ENCODE measurements around the gene DSCAM. TPM values are rescaled to one million over a fixed set of nuclear protein-coding genes. Genes with fewer than 3 reads are reported as not detected.

The DSCAM gene
- total and polyA plus RNA-seq, 2 donors (not counting 1 experiment from before 2014, with no cell fraction given): not detected

DNA sequence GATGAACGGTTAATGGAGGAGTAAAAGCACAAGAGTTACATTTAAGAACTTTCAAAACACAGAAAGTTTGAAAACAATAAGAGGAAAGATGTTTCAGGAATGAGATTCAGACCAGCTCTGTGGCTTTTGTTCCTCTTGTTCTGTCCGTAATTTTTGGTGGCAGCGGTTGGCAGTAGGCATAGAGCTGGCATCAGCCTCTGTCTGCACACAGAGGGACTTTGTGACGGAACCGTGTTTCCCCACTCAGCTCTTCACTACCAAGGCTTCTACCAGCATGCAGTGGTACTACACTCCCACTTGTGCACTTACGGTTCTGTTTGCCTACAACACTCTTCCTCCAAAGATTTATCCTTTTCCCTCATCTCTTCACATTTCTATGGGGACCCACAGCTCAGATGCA lies 212.8 kb downstream of the DSCAM start:
- Mint-ChIP-seq H3K27ac (no peak overlapping the region), H3K4me3 (no peak overlapping the region), H3K27me3 (no peaks in the 10 kb centered on the region), H3K9me3 (ENCODE audit: insufficient read depth) (peaks cover 3% of the 10 kb centered on the region), H3K4me1 (no peaks in the 10 kb centered on the region)
- Histone ChIP-seq H2AFZ (ENCODE audit: insufficient read depth, low read depth, low read length, poor library complexity, severe bottlenecking) (no peak overlapping the region), H3K9me3 (ENCODE audit: control extremely low read depth in 1 of 3, control insufficient read depth in 2 of 3, insufficient read depth in 1 of 3, low read length in 2 of 3) (peaks cover 0 to 4% (median 0%) of the 10 kb centered on the region in 3 donors), H3K79me2 (ENCODE audit: control insufficient read depth, insufficient read depth, low read length) (no peaks in the 10 kb centered on the region), H3K9ac (ENCODE audit: low read length) (no peak overlapping the region), H3K27me3 (replicated peaks in 1 of 4; ENCODE audit: control extremely low read depth in 1 of 4, control insufficient read depth in 3 of 4, insufficient read depth in 4 of 4, low read length in 3 of 4) (no peaks in the 10 kb centered on the region), H4K20me1 (ENCODE audit: control insufficient read depth, insufficient read depth, low read length, poor library complexity, severe bottlenecking) (no peaks in the 10 kb centered on the region), H3K4me1 (ENCODE audit: control insufficient read depth in 2 of 2, insufficient read depth in 2 of 2, low read length in 2 of 2) (no peaks in the 10 kb centered on the region), H3K27ac (ENCODE audit: low read length in 2 of 2) (no peak overlapping the region), H3K4me3 (ENCODE audit: control extremely low read depth in 1 of 5, extremely low read depth in 1 of 5, insufficient read depth in 1 of 5, low read depth in 2 of 5, low read length in 4 of 5) (no peak overlapping the region), H3K4me2 (replicated peaks; ENCODE audit: low read depth, low read length, poor library complexity, severe bottlenecking) (no peak overlapping the region), H3K36me3 (replicated peaks in 1 of 2; ENCODE audit: control extremely low read depth in 1 of 2, control insufficient read depth in 1 of 2, extremely low read depth in 1 of 2, insufficient read depth in 2 of 2, low read length in 1 of 2) (no peaks in the 10 kb centered on the region)
- no peak for ATAC-seq (ENCODE audit: low read depth)
- 96% methylated on average over 3 of the region's 6 CpGs for WGBS (ENCODE audit: insufficient coverage)
- no peak for TF ChIP-seq EZH2 (IDR thresholded peaks at IDR 0.05; ENCODE audit: borderline replicate concordance, insufficient read depth, low read depth, low read length, poor library complexity, severe bottlenecking)
- TF ChIP-seq, protein P1, sequence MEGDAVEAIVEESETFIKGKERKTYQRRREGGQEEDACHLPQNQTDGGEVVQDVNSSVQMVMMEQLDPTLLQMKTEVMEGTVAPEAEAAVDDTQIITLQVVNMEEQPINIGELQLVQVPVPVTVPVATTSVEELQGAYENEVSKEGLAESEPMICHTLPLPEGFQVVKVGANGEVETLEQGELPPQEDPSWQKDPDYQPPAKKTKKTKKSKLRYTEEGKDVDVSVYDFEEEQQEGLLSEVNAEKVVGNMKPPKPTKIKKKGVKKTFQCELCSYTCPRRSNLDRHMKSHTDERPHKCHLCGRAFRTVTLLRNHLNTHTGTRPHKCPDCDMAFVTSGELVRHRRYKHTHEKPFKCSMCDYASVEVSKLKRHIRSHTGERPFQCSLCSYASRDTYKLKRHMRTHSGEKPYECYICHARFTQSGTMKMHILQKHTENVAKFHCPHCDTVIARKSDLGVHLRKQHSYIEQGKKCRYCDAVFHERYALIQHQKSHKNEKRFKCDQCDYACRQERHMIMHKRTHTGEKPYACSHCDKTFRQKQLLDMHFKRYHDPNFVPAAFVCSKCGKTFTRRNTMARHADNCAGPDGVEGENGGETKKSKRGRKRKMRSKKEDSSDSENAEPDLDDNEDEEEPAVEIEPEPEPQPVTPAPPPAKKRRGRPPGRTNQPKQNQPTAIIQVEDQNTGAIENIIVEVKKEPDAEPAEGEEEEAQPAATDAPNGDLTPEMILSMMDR (IDR thresholded peaks at IDR 0.05): no peak
- intact Hi-C loops (cut with micrococcal nuclease): no loop called here
- CTCF ChIA-PET: no interaction called here
- no peak for DNase-seq
- POLR2A ChIA-PET: no interaction called here

DNA sequence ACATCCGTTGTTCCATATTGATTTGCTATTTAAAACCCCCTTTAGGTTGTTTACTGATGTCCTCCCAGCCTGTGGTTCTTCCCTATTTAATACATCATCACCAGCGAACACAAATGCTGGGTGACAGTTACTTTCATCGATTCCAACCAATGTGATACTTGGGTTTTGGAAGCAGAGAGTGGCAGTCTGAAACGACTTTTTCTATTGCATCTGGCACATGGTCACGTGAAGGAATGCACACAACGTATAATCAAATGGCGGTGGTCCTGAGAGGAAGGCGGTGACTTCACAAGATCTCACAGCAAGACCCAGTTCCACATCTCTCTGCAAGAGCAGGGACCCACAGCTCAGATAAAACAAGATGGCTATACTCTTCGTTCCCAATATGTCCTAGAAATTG lies 213.9 kb downstream of the DSCAM start:
- Mint-ChIP-seq H3K9me3 (ENCODE audit: insufficient read depth) (peaks cover 3% of the 10 kb centered on the region), H3K27me3 (no peaks in the 10 kb centered on the region), H3K27ac (no peak overlapping the region), H3K4me1 (no peaks in the 10 kb centered on the region), H3K4me3 (no peak overlapping the region)
- no peaks in the 10 kb centered on the region for H3K27me3 ChIP-seq (replicated peaks in 1 of 4; ENCODE audit: control extremely low read depth in 1 of 4, control insufficient read depth in 3 of 4, insufficient read depth in 4 of 4, low read length in 3 of 4)
- no peak overlapping the region for H3K4me2 ChIP-seq (replicated peaks; ENCODE audit: low read depth, low read length, poor library complexity, severe bottlenecking)
- H2AFZ ChIP-seq (ENCODE audit: insufficient read depth, low read depth, low read length, poor library complexity, severe bottlenecking): no peak overlapping the region
- H3K36me3 ChIP-seq (replicated peaks in 1 of 2; ENCODE audit: control extremely low read depth in 1 of 2, control insufficient read depth in 1 of 2, extremely low read depth in 1 of 2, insufficient read depth in 2 of 2, low read length in 1 of 2): no peaks in the 10 kb centered on the region
- no peak overlapping the region for H3K4me3 ChIP-seq (ENCODE audit: control extremely low read depth in 1 of 5, extremely low read depth in 1 of 5, insufficient read depth in 1 of 5, low read depth in 2 of 5, low read length in 4 of 5)
- 90% methylated on average over 7 of the region's 9 CpGs for WGBS (ENCODE audit: insufficient coverage)
- no peak for TF ChIP-seq EZH2 (IDR thresholded peaks at IDR 0.05; ENCODE audit: borderline replicate concordance, insufficient read depth, low read depth, low read length, poor library complexity, severe bottlenecking)
- TF ChIP-seq, protein P1 (IDR thresholded peaks at IDR 0.05): no peak
- H3K27ac ChIP-seq (ENCODE audit: low read length in 2 of 2): no peak overlapping the region
- no peak overlapping the region for H3K9ac ChIP-seq (ENCODE audit: low read length)
- H3K4me1 ChIP-seq (ENCODE audit: control insufficient read depth in 2 of 2, insufficient read depth in 2 of 2, low read length in 2 of 2): no peaks in the 10 kb centered on the region
- CTCF ChIA-PET: no interaction called here
- no peaks in the 10 kb centered on the region for H4K20me1 ChIP-seq (ENCODE audit: control insufficient read depth, insufficient read depth, low read length, poor library complexity, severe bottlenecking)
- intact Hi-C loops (cut with micrococcal nuclease): no loop called here
- peaks cover 0 to 9% (median 0%) of the 10 kb centered on the region in 3 donors for H3K9me3 ChIP-seq (ENCODE audit: control extremely low read depth in 1 of 3, control insufficient read depth in 2 of 3, insufficient read depth in 1 of 3, low read length in 2 of 3)
- no peaks in the 10 kb centered on the region for H3K79me2 ChIP-seq (ENCODE audit: control insufficient read depth, insufficient read depth, low read length)
- ATAC-seq (ENCODE audit: low read depth) (no peak), DNase-seq (no peak)
- POLR2A ChIA-PET: no interaction called here
